IPS-15b (cell line): ENCODE measurements around the gene SOS1.

Source experiments
- H3K27me3 ChIP-seq: one replicate; pipeline ENCODE4 v1.6.1; 2013; ENCODE audit warnings: low read length; ENCODE audit not compliant: control insufficient read depth, insufficient read depth
- H3K36me3 ChIP-seq: one replicate; pipeline ENCODE4 v1.6.1; 2013; ENCODE audit warnings: low read length; ENCODE audit not compliant: control insufficient read depth, insufficient read depth
- H3K4me1 ChIP-seq: one replicate; pipeline ENCODE4 v1.6.1; 2013; ENCODE audit warnings: mild to moderate bottlenecking, low read length; ENCODE audit not compliant: control insufficient read depth, insufficient read depth
- H3K4me3 ChIP-seq: one replicate; pipeline ENCODE4 v1.5.1; 2013; ENCODE audit warnings: low read depth, low read length
- H3K9ac ChIP-seq: one replicate; pipeline ENCODE4 v1.6.1; 2013; ENCODE audit warnings: low read depth, mild to moderate bottlenecking, low read length
- H3K9me3 ChIP-seq: one replicate; pipeline ENCODE4 v1.6.1; 2013; ENCODE audit warnings: mild to moderate bottlenecking, low read length; ENCODE audit not compliant: control insufficient read depth, insufficient read depth

SOS1 gene

GRCh38 chr2:39118786-39119499 is 1.9 kb downstream of the SOS1 start:
- Histone ChIP-seq H3K4me1 (peaks cover 14% of the 10 kb centered on the region), H3K36me3 (no peaks in the 10 kb centered on the region), H3K9ac (peak overlapping the region; percentile 71), H3K27me3 (no peaks in the 10 kb centered on the region), H3K4me3 (peak overlapping the region; percentile 86), H3K9me3 (no peaks in the 10 kb centered on the region)

- Histone ChIP-seq H3K27me3 (no peaks in the 10 kb centered on the region), H3K4me1 (peaks cover 9% of the 10 kb centered on the region)
These were observed 5.3 kb downstream of the SOS1 start for GRCh38 chr2:39115556-39115955.

GRCh38 chr2:39114771-39115170 is 6.1 kb downstream of the SOS1 start:
- Histone ChIP-seq H3K36me3 (no peaks in the 10 kb centered on the region), H3K4me1 (peaks cover 9% of the 10 kb centered on the region), H3K4me3 (no peak overlapping the region), H3K9me3 (no peaks in the 10 kb centered on the region), H3K27me3 (no peaks in the 10 kb centered on the region), H3K9ac (no peak overlapping the region)

More at GRCh38 chr2:39115556-39115955, 5.3 kb downstream of the SOS1 start:
- H3K9ac ChIP-seq = no peak overlapping the region
- no peaks in the 10 kb centered on the region for H3K9me3 ChIP-seq
- no peak overlapping the region for H3K4me3 ChIP-seq
- H3K36me3 ChIP-seq = no peaks in the 10 kb centered on the region

GRCh38 chr2:39109537-39109936 is 11.3 kb downstream of the SOS1 start:
- Histone ChIP-seq H3K4me3 (no peak overlapping the region), H3K9ac (no peak overlapping the region), H3K27me3 (no peaks in the 10 kb centered on the region), H3K4me1 (peaks cover 11% of the 10 kb centered on the region), H3K36me3 (no peaks in the 10 kb centered on the region), H3K9me3 (no peaks in the 10 kb centered on the region)

- Histone ChIP-seq H3K4me3 (no peak overlapping the region), H3K4me1 (peaks cover 11% of the 10 kb centered on the region), H3K9me3 (no peaks in the 10 kb centered on the region), H3K36me3 (no peaks in the 10 kb centered on the region), H3K9ac (no peak overlapping the region), H3K27me3 (no peaks in the 10 kb centered on the region)
These were observed 12.5 kb downstream of the SOS1 start for GRCh38 chr2:39108377-39108776.

- no peaks in the 10 kb centered on the region for H3K27me3 ChIP-seq
- no peaks in the 10 kb centered on the region for H3K36me3 ChIP-seq
- H3K4me1 ChIP-seq = peaks cover 11% of the 10 kb centered on the region
- no peaks in the 10 kb centered on the region for H3K9me3 ChIP-seq
- H3K4me3 ChIP-seq = no peak overlapping the region
- H3K9ac ChIP-seq = no peak overlapping the region
These were observed 13.1 kb downstream of the SOS1 start for GRCh38 chr2:39107724-39108273.

GRCh38 chr2:39107156-39107555 is 13.7 kb downstream of the SOS1 start:
- Histone ChIP-seq H3K4me1 (peaks cover 11% of the 10 kb centered on the region), H3K9me3 (no peaks in the 10 kb centered on the region), H3K27me3 (no peaks in the 10 kb centered on the region), H3K36me3 (no peaks in the 10 kb centered on the region), H3K9ac (no peak overlapping the region), H3K4me3 (no peak overlapping the region)

- Histone ChIP-seq H3K9me3 (no peaks in the 10 kb centered on the region), H3K9ac (no peak overlapping the region), H3K36me3 (no peaks in the 10 kb centered on the region), H3K4me1 (no peaks in the 10 kb centered on the region), H3K27me3 (no peaks in the 10 kb centered on the region), H3K4me3 (no peak overlapping the region)
These were observed 20.8 kb downstream of the SOS1 start for GRCh38 chr2:39099870-39100728.

GRCh38 chr2:39099310-39099869 is 21.5 kb downstream of the SOS1 start:
- Histone ChIP-seq H3K4me3 (no peak overlapping the region), H3K4me1 (no peaks in the 10 kb centered on the region), H3K9me3 (no peaks in the 10 kb centered on the region), H3K9ac (no peak overlapping the region), H3K36me3 (no peaks in the 10 kb centered on the region), H3K27me3 (no peaks in the 10 kb centered on the region)

GRCh38 chr2:39095624-39096023 is 25.2 kb downstream of the SOS1 start:
- H3K9me3 ChIP-seq = no peaks in the 10 kb centered on the region
- H3K4me3 ChIP-seq = no peak overlapping the region
- no peaks in the 10 kb centered on the region for H3K36me3 ChIP-seq
- peaks cover 6% of the 10 kb centered on the region for H3K4me1 ChIP-seq
- H3K9ac ChIP-seq = no peak overlapping the region
- H3K27me3 ChIP-seq = no peaks in the 10 kb centered on the region

GRCh38 chr2:39094717-39095363 is 26.0 kb downstream of the SOS1 start:
- no peaks in the 10 kb centered on the region for H3K27me3 ChIP-seq
- H3K4me3 ChIP-seq = no peak overlapping the region
- H3K4me1 ChIP-seq = peaks cover 6% of the 10 kb centered on the region
- no peaks in the 10 kb centered on the region for H3K9me3 ChIP-seq
- H3K9ac ChIP-seq = no peak overlapping the region
- no peaks in the 10 kb centered on the region for H3K36me3 ChIP-seq
